Liver (tissue), 9 donors: Measurements from ENCODE around the gene HS6ST3. TPM values are rescaled to one million over a fixed set of nuclear protein-coding genes. Genes with fewer than 3 reads are reported as not detected.

ENCODE experiments used
- DNase-seq: peaks from one replicate; pipeline ENCODE4 v3.0.0-alpha.2; 2017; ENCODE audit warnings: low spot score
- H3K27ac ChIP-seq, 2 donors: one replicate each; pipeline ENCODE4 v1.7.0; 2013; ENCODE audit warnings: inconsistent platforms in 2 of 2, low read length in 2 of 2, control low read depth in 1 of 2, low read depth in 1 of 2, mild to moderate bottlenecking in 1 of 2
- H3K27me3 ChIP-seq, 4 donors: one replicate each; pipeline versions ENCODE4 v1.6.1 to v1.7.0; 2013; ENCODE audit warnings: low read length in 3 of 4, inconsistent platforms in 1 of 4, mild to moderate bottlenecking in 1 of 4, moderate library complexity in 1 of 4; ENCODE audit not compliant: control insufficient read depth in 4 of 4, insufficient read depth in 4 of 4
- H3K36me3 ChIP-seq, 4 donors: one replicate each; pipeline versions ENCODE4 v1.6.1 to v1.7.0; 2013; ENCODE audit warnings: low read length in 3 of 4, mild to moderate bottlenecking in 3 of 4, low read depth in 1 of 4, moderate library complexity in 1 of 4; ENCODE audit not compliant: control insufficient read depth in 4 of 4, insufficient read depth in 3 of 4
- H3K4me1 ChIP-seq, 4 donors: one replicate each; pipeline versions ENCODE4 v1.6.1 to v1.7.0; 2013; ENCODE audit warnings: low read length in 3 of 4, mild to moderate bottlenecking in 3 of 4, moderate library complexity in 1 of 4; ENCODE audit not compliant: control insufficient read depth in 4 of 4, insufficient read depth in 4 of 4
- H3K4me3 ChIP-seq, 3 donors: one replicate each; pipeline versions ENCODE4 v1.6.1 to v1.7.0; 2013; ENCODE audit warnings: low read length in 3 of 3, control low read depth in 1 of 3, low read depth in 1 of 3, mild to moderate bottlenecking in 1 of 3
- H3K9ac ChIP-seq, 2 donors: one replicate each; pipeline ENCODE4 v1.7.0; 2013; ENCODE audit warnings: low read length in 2 of 2, mild to moderate bottlenecking in 2 of 2, moderate library complexity in 2 of 2, control low read depth in 1 of 2, low read depth in 1 of 2
- H3K9me3 ChIP-seq, 4 donors: one replicate each; pipeline versions ENCODE4 v1.6.1 to v1.7.0; 2013; ENCODE audit warnings: low read length in 3 of 4; ENCODE audit not compliant: control insufficient read depth in 4 of 4
- EGR1 ChIP-seq, 2 donors: IDR thresholded peaks; 2 replicates each; pipeline ENCODE4 v1.6.1; 2016 to 2018; ENCODE audit warnings: antibody characterized with exemption in 2 of 2, low read depth in 2 of 2
- FOXA1 ChIP-seq: IDR thresholded peaks from 2 replicates; pipeline ENCODE4 v1.6.1; 2016; ENCODE audit warnings: antibody characterized with exemption
- FOXA2 ChIP-seq: IDR thresholded peaks from 2 replicates; pipeline ENCODE4 v1.6.1; 2016; ENCODE audit warnings: antibody characterized with exemption
- GABPA ChIP-seq, 2 donors: IDR thresholded peaks in 1 of 2; conservative IDR thresholded peaks in 1 of 2; 2 replicates each; pipeline ENCODE4 v1.6.1; 2016; ENCODE audit warnings: antibody characterized with exemption in 2 of 2, mild to moderate bottlenecking in 1 of 2, moderate library complexity in 1 of 2
- HNF4G ChIP-seq: IDR thresholded peaks from 2 replicates; pipeline ENCODE4 v1.6.1; 2016; ENCODE audit warnings: antibody characterized with exemption
- NR2F2 ChIP-seq: IDR thresholded peaks from 2 replicates; pipeline ENCODE4 v1.6.1; 2016; ENCODE audit warnings: antibody characterized with exemption
- RAD21 ChIP-seq, 2 donors: IDR thresholded peaks; 2 replicates each; pipeline ENCODE4 v1.6.1; 2016; ENCODE audit warnings: antibody characterized with exemption in 2 of 2, mild to moderate bottlenecking in 2 of 2
- SP1 ChIP-seq: IDR thresholded peaks from 2 replicates; pipeline ENCODE4 v1.6.1; 2018; ENCODE audit warnings: antibody characterized with exemption, mild to moderate bottlenecking
- YY1 ChIP-seq: IDR thresholded peaks from 2 replicates; pipeline ENCODE4 v1.6.1; 2016; ENCODE audit warnings: antibody characterized with exemption, mild to moderate bottlenecking
- WGBS: extraction: QIAGEN DNeasy Blood & Tissue Kit; methylation state at CpG from one replicate; pipeline ENCODE4 v1.1.7; 2013; 5-methylcytosine and 5-hydroxymethylcytosine counted together
- polyA plus RNA-seq, 2 donors: library from polyadenylated mRNA; stranded (reverse) in 1 of 2; unstranded in 1 of 2; fragments of 200-250 nt in 1 of 2; fragments of >200 nt in 1 of 2; fragmentation: Nextera tagmentation in 1 of 2; extraction: Ambion mirVana in 1 of 2; gene quantifications; one replicate each; pipeline versions ENCODE4 v1.2.1 to v1.2.3, GENCODE V29; 2013 to 2015
- total RNA-seq, 2 donors: library from RNA; depleted of rRNA; stranded (reverse); fragments of >200 nt; gene quantifications; one replicate each; pipeline ENCODE4 v1.2.3, GENCODE V29; 2014
- TF ChIP-seq, protein P1 (sequence below): IDR thresholded peaks from 2 replicates; pipeline ENCODE4 v1.6.1; 2016; ENCODE audit warnings: antibody characterized with exemption
- TF ChIP-seq, protein P2 (sequence below): fragments of 150-350 bp; IDR thresholded peaks from 2 replicates; pipeline ENCODE4 v1.5.1; 2017; ENCODE audit warnings: improper control_type of control experiment, low read depth, low read length; ENCODE audit not compliant: missing input control
- TF ChIP-seq, protein P3 (sequence below): IDR thresholded peaks from 2 replicates; pipeline ENCODE4 v1.6.1; 2016; ENCODE audit warnings: antibody characterized with exemption
- TF ChIP-seq, protein P4 (sequence below): IDR thresholded peaks from 2 replicates; pipeline ENCODE4 v1.6.1; 2016; ENCODE audit warnings: antibody characterized with exemption, mild to moderate bottlenecking
- TF ChIP-seq, protein P5 (sequence below): IDR thresholded peaks from 2 replicates; pipeline ENCODE4 v1.6.1; 2016; ENCODE audit warnings: antibody characterized with exemption
- donor health status: healthy.
- donor health status: healthy.
- donor health status: healthy.
- donor health status: healthy.
- donor health status: healthy.

HS6ST3 gene
- total and polyA plus RNA-seq, 4 donors = under 0.01 TPM; not detected in 3

DNA sequence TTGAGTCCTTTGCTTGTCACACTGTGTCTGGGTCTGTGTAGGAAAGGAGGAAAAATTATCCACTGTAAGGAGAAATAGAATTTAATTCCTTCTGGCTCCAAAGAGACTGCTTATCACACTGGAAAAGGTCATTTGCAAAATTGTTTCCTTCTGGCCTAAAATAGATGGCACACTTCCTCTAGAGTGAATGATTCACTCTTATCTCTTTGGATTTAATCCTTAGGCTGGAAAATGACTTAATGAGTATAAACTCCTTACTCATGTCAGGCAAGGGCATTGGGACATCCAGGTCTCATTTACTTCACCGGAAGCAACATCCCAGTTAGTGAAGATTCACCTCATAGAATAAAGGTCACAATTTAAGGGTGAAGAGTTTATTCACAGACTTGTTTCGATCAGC, 610.8 kb downstream of the HS6ST3 start:
- H3K9me3 ChIP-seq = peaks cover 0 to 1% (median 0%) of the 10 kb centered on the region in 4 donors
- H3K4me3 ChIP-seq = no peak overlapping the region
- H3K27ac ChIP-seq = no peak overlapping the region
- no peaks in the 10 kb centered on the region for H3K27me3 ChIP-seq
- TF ChIP-seq FOXA1 (no peak), NR2F2 (no peak), RAD21 (IDR thresholded peaks at IDR 0.05) (no peak)
- TF ChIP-seq, protein P1, sequence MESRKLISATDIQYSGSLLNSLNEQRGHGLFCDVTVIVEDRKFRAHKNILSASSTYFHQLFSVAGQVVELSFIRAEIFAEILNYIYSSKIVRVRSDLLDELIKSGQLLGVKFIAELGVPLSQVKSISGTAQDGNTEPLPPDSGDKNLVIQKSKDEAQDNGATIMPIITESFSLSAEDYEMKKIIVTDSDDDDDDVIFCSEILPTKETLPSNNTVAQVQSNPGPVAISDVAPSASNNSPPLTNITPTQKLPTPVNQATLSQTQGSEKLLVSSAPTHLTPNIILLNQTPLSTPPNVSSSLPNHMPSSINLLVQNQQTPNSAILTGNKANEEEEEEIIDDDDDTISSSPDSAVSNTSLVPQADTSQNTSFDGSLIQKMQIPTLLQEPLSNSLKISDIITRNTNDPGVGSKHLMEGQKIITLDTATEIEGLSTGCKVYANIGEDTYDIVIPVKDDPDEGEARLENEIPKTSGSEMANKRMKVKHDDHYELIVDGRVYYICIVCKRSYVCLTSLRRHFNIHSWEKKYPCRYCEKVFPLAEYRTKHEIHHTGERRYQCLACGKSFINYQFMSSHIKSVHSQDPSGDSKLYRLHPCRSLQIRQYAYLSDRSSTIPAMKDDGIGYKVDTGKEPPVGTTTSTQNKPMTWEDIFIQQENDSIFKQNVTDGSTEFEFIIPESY = no peak
- no peak for DNase-seq
- H3K36me3 ChIP-seq = no peaks in the 10 kb centered on the region
- H3K4me1 ChIP-seq = no peaks in the 10 kb centered on the region
- 62% methylated on average over 2 of the region's 2 CpGs for WGBS
- no peak overlapping the region for H3K9ac ChIP-seq

DNA sequence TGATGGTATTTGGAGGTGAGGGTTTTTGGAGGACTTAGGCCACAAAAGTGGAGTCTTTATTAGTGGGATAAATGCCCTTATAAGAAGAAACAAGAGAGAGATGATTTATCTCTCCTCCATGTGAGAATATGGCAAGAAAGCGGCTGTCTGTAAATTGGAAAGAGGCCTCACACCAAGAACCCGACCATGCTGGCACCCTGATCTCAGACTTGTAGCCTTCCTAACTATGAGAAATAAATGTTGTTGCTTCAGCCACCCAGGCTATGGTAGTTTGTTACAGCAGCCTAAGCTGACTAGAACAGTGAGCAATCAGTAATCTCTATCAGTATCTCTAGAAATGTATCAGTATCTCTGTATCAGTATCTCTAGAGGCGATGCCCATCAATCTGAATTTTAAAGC, 617.2 kb downstream of the HS6ST3 start:
- H3K27me3 ChIP-seq = no peaks in the 10 kb centered on the region
- DNase-seq = no peak
- WGBS = 89% methylated on average over 3 of the region's 3 CpGs
- no peaks in the 10 kb centered on the region for H3K4me1 ChIP-seq
- H3K9me3 ChIP-seq = no peaks in the 10 kb centered on the region
- H3K27ac ChIP-seq = no peak overlapping the region
- no peak overlapping the region for H3K4me3 ChIP-seq
- TF ChIP-seq, protein P2, sequence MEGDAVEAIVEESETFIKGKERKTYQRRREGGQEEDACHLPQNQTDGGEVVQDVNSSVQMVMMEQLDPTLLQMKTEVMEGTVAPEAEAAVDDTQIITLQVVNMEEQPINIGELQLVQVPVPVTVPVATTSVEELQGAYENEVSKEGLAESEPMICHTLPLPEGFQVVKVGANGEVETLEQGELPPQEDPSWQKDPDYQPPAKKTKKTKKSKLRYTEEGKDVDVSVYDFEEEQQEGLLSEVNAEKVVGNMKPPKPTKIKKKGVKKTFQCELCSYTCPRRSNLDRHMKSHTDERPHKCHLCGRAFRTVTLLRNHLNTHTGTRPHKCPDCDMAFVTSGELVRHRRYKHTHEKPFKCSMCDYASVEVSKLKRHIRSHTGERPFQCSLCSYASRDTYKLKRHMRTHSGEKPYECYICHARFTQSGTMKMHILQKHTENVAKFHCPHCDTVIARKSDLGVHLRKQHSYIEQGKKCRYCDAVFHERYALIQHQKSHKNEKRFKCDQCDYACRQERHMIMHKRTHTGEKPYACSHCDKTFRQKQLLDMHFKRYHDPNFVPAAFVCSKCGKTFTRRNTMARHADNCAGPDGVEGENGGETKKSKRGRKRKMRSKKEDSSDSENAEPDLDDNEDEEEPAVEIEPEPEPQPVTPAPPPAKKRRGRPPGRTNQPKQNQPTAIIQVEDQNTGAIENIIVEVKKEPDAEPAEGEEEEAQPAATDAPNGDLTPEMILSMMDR = no peak
- TF ChIP-seq GABPA (IDR thresholded peaks at IDR 0.05 in 1 of 2, conservative IDR thresholded peaks at IDR 0.05 in 1 of 2) = no peak
- no peak overlapping the region for H3K9ac ChIP-seq
- no peaks in the 10 kb centered on the region for H3K36me3 ChIP-seq

DNA sequence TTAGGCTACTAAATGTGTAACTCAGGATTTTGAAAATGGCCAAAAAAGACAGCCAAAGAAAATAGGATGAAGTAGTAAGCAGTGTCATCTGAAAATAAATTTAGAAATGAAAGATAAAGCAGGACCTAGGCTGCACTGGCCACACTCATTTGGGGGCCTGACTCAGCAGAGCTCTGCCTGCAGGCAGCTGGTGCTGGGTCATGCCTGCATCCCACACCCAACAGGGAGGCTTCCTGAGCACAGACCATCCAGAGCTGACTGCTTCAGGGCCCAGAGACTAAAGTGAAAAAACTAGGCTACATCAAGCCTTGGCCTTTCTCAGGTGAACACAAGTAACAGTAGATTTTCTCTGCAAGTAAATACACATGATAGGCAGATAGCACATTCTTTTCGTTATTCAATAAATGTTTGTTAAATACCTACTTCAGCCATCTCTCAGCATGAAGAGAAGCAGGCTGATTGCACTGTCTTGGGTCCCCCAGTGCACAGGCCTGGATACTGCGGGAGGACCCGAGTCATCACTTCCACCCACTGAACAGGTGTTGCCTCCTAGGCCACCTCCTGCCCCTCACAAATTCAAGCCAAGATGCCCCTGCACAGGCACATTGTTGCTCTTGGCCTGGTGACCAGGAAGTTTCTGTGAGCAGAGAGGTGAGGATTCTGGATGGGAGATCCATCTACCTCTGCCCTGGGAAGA, 620.4 kb downstream of the HS6ST3 start:
- no peak for DNase-seq
- Histone ChIP-seq H3K27me3 (no peaks in the 10 kb centered on the region), H3K4me1 (no peaks in the 10 kb centered on the region), H3K36me3 (no peaks in the 10 kb centered on the region), H3K4me3 (no peak overlapping the region), H3K9ac (no peak overlapping the region), H3K27ac (no peak overlapping the region), H3K9me3 (no peaks in the 10 kb centered on the region)
- 90% methylated on average over 3 of the region's 3 CpGs for WGBS
- TF ChIP-seq, protein P3, sequence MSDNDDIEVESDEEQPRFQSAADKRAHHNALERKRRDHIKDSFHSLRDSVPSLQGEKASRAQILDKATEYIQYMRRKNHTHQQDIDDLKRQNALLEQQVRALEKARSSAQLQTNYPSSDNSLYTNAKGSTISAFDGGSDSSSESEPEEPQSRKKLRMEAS = no peak
- TF ChIP-seq EGR1 (IDR thresholded peaks at IDR 0.05; ENCODE audit: low read depth in 2 of 2) = no peak
- TF ChIP-seq, protein P4, sequence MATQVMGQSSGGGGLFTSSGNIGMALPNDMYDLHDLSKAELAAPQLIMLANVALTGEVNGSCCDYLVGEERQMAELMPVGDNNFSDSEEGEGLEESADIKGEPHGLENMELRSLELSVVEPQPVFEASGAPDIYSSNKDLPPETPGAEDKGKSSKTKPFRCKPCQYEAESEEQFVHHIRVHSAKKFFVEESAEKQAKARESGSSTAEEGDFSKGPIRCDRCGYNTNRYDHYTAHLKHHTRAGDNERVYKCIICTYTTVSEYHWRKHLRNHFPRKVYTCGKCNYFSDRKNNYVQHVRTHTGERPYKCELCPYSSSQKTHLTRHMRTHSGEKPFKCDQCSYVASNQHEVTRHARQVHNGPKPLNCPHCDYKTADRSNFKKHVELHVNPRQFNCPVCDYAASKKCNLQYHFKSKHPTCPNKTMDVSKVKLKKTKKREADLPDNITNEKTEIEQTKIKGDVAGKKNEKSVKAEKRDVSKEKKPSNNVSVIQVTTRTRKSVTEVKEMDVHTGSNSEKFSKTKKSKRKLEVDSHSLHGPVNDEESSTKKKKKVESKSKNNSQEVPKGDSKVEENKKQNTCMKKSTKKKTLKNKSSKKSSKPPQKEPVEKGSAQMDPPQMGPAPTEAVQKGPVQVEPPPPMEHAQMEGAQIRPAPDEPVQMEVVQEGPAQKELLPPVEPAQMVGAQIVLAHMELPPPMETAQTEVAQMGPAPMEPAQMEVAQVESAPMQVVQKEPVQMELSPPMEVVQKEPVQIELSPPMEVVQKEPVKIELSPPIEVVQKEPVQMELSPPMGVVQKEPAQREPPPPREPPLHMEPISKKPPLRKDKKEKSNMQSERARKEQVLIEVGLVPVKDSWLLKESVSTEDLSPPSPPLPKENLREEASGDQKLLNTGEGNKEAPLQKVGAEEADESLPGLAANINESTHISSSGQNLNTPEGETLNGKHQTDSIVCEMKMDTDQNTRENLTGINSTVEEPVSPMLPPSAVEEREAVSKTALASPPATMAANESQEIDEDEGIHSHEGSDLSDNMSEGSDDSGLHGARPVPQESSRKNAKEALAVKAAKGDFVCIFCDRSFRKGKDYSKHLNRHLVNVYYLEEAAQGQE = no peak
- TF ChIP-seq SP1 = no peak
- TF ChIP-seq, protein P5, sequence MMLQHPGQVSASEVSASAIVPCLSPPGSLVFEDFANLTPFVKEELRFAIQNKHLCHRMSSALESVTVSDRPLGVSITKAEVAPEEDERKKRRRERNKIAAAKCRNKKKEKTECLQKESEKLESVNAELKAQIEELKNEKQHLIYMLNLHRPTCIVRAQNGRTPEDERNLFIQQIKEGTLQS = no peak
- TF ChIP-seq GABPA (IDR thresholded peaks at IDR 0.05 in 1 of 2, conservative IDR thresholded peaks at IDR 0.05 in 1 of 2) = no peak
- TF ChIP-seq NR2F2 = no peak
- no peak for TF ChIP-seq YY1
- TF ChIP-seq, protein P2 = no peak
- TF ChIP-seq, protein P1 = no peak
- no peak for TF ChIP-seq FOXA2
- no peak for TF ChIP-seq HNF4G
